Measurements from ENCODE around the gene PFKP. TPM values are rescaled to one million over a fixed set of nuclear protein-coding genes. Genes with fewer than 3 reads are reported as not detected.
A peak's percentile ranks its signal among the peaks of the same experiment; 100 is the strongest.

Gene PFKP
- total RNA-seq, 4 donors from 2014 or later, result 54.9 to 79.3 (median 65.5) TPM

DNA sequence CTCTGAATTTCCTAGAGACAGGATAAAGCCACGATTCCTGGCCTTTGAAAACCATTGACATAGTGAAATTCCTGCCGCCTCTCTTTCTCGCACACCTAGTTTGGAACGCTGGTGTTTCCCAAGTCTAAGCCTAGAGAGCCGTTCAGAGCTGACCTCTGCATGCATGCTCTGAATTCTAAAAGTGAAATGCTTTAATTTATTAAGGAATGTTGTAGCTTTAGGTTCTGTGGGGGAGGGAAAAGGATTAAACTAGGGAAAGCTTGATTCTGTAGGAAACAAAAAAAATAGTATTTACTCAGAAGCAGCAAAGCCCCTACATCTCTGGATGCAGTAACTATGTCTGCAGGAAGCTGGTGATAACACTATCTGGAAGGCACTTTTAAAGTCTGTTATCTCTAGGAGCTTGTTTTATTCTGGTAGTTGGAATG lies 27.3 kb downstream of the PFKP start:
- WGBS, 2 donors, result 90 to 91% methylated on average over 5 of the region's 5 CpGs
- TF ChIP-seq POLR2A (IDR thresholded peaks at IDR 0.05), result no peak
- TF ChIP-seq, protein P1, sequence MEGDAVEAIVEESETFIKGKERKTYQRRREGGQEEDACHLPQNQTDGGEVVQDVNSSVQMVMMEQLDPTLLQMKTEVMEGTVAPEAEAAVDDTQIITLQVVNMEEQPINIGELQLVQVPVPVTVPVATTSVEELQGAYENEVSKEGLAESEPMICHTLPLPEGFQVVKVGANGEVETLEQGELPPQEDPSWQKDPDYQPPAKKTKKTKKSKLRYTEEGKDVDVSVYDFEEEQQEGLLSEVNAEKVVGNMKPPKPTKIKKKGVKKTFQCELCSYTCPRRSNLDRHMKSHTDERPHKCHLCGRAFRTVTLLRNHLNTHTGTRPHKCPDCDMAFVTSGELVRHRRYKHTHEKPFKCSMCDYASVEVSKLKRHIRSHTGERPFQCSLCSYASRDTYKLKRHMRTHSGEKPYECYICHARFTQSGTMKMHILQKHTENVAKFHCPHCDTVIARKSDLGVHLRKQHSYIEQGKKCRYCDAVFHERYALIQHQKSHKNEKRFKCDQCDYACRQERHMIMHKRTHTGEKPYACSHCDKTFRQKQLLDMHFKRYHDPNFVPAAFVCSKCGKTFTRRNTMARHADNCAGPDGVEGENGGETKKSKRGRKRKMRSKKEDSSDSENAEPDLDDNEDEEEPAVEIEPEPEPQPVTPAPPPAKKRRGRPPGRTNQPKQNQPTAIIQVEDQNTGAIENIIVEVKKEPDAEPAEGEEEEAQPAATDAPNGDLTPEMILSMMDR (IDR thresholded peaks at IDR 0.05), result no peak
- no peak for DNase-seq (ENCODE audit: low spot score in 2 of 2)
- intact Hi-C loops (cut with DNase I; ENCODE audit: low total_unique reads), result no loop called here
- H3K4me3 ChIP-seq (ENCODE audit: low read depth, poor library complexity, severe bottlenecking), result no peak overlapping the region

DNA sequence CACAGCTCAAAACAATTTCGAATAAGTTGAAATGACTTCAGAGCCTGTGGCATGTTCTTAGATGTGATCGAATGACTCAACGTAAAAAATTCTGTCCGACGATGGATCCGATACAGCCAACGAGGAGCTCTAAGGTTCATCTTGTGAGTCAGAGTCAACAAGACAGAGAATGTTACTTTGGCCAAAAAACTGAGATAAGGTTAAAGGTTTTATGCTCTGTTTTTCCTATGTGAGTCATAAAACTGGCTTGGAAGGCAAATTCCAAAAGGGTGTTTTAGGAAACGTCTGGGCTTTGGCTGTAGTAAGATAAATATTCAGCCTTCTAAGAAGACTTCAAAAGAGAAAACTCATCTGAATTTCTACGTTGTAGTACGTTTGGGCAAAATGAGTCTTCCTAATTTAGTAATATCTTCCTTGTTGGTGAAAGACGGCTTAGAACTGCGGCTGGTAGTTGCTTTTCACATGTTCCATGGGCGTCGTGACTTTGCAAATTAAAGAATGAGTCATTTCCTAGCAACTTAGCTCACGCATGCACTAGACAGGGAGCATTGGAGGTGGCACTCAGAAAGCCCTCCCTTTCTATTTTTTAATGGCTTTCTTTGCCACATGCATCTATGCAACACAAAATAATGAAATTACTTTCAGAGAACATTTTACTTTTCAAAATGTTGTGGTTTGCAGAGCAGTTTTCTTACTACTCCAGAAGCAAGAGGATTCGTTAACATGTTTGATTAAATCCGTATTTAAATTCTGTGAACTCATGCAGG lies 28.2 kb downstream of the PFKP start:
- DNase-seq (ENCODE audit: low spot score in 2 of 2), result peak in 1 of 2 donors; percentile 74
- TF ChIP-seq, protein P1 (IDR thresholded peaks at IDR 0.05), result no peak
- no peak for TF ChIP-seq POLR2A (IDR thresholded peaks at IDR 0.05)
- 6 to 8% methylated on average over 17 of the region's 17 CpGs for WGBS, 2 donors
- intact Hi-C loops (cut with DNase I; ENCODE audit: low total_unique reads), result no loop called here
- no peak overlapping the region for H3K4me3 ChIP-seq (ENCODE audit: low read depth, poor library complexity, severe bottlenecking)

DNA sequence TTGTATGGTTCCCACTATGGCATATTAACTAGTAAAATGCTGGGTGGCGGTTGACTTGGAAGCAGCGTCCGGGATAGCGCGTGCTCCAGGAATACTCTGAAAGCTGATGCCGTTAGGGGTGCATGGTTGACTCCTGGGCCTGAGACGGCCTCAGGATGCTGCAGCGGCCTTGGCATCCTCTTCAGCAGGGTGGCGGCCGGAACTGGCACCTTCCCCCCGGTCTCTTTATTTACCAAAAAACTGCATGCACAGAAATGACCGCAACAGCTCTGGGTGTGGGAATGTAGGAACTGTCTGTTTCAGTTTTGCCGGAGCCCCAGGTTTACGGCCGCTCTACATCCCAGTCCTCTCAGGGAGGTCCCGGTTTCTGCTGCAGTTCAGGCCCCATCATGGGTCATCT lies 28.8 kb downstream of the PFKP start:
- no peak for DNase-seq (ENCODE audit: low spot score in 2 of 2)
- no peak for TF ChIP-seq POLR2A (IDR thresholded peaks at IDR 0.05)
- TF ChIP-seq, protein P1 (IDR thresholded peaks at IDR 0.05), result no peak
- H3K4me3 ChIP-seq (ENCODE audit: low read depth, poor library complexity, severe bottlenecking), result no peak overlapping the region
- WGBS, 2 donors, result 45 to 50% methylated on average over 16 of the region's 16 CpGs
- intact Hi-C loops (cut with DNase I; ENCODE audit: low total_unique reads), result no loop called here

DNA sequence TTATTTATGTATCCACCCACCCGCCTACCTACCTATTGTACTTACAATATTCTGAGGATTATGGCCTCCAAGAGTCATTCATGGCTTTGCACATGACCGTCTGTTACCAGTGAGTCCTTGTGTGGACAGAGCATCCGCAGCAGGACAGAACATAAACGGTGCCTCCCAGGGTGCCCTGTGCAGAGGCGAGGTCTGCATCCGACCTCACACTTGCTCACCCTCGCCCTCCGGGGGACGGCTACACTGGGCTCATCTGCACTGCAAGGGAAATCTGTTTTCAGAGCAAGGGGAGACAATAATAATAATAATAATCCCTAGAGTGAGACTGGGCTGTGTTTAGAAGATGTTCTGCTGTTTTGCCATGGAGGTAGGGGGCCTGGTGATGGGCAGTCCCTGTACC lies 29.8 kb downstream of the PFKP start:
- WGBS, 2 donors, result 93 to 95% methylated on average over 9 of the region's 9 CpGs
- DNase-seq (ENCODE audit: low spot score in 2 of 2), result no peak
- no peak overlapping the region for H3K4me3 ChIP-seq (ENCODE audit: low read depth, poor library complexity, severe bottlenecking)
- TF ChIP-seq POLR2A (IDR thresholded peaks at IDR 0.05), result no peak
- TF ChIP-seq, protein P1 (IDR thresholded peaks at IDR 0.05), result no peak
- intact Hi-C loops (cut with DNase I; ENCODE audit: low total_unique reads), result no loop called here

DNA sequence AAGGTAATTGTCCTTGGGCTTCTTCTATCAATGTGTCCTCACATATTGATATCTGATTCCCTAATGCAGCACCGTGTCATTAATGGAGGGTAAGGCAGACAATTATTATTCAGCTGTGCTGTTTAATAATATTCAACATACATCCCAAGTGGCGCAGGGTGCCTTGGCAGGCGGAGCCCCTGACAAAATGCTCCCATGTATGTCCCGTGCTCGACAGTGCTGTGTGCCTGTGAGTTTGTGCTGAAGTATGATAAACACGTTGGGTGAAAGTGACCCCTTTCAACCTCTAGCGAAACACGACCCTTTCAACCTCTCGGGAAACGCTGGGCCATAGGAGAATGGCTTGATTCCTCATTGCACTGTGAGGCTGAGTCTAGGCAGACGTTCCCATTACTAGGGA lies 31.3 kb downstream of the PFKP start:
- no peak for DNase-seq (ENCODE audit: low spot score in 2 of 2)
- WGBS, 2 donors, result 87 to 90% methylated on average over 11 of the region's 11 CpGs
- TF ChIP-seq, protein P1 (IDR thresholded peaks at IDR 0.05), result no peak
- no peak for TF ChIP-seq POLR2A (IDR thresholded peaks at IDR 0.05)
- no peak overlapping the region for H3K4me3 ChIP-seq (ENCODE audit: low read depth, poor library complexity, severe bottlenecking)
- intact Hi-C loops (cut with DNase I; ENCODE audit: low total_unique reads), result no loop called here

Measured in lower leg skin (tissue), 4 donors.